Right ventricle myocardium superior (tissue), 1 donor: Measurements from ENCODE around the gene PDZRN3. TPM values are rescaled to one million over a fixed set of nuclear protein-coding genes. Genes with fewer than 3 reads are reported as not detected.

Experiments
- ATAC-seq: fragments of 200-7000 bp; cut with Tn5 transposase; one replicate; pipeline ENCODE4 v1.9.1; 2020; ENCODE audit warnings: mild to moderate bottlenecking; ENCODE audit not compliant: poor library complexity
- DNase-seq: peaks from one replicate; pipeline ENCODE4 v3.0.0-alpha.2; 2020
- intact Hi-C: fragments of 100-400 bp; cut with DNase I; formaldehyde crosslinking; loops from one replicate; pipeline ENCODE4 v1.11.2; 2022
- total RNA-seq: library from RNA; stranded (reverse); fragmentation: NEBNext Ultra II Directional; extraction: Animal tissue kit (Norgen Biotek cat#: 25700); gene quantifications from one replicate; pipeline ENCODE4 v1.2.1, GENCODE V29; 2021
- donor health status: DM: no; HTN: yes; CAD: no; lungs with severe emphysema.

Gene PDZRN3
- total RNA-seq, 1 donor from 2014 or later: 130 TPM

- intact Hi-C loops: loop anchor here (5.0 kb wide), 1 partner anchor 338 kb away; no protein-coding TSS in a partner anchor
- DNase-seq (no peak), ATAC-seq (no peak)
These were observed 115.7 kb downstream of the PDZRN3 start for GRCh38 chr3:73509066-73509465.

DNA sequence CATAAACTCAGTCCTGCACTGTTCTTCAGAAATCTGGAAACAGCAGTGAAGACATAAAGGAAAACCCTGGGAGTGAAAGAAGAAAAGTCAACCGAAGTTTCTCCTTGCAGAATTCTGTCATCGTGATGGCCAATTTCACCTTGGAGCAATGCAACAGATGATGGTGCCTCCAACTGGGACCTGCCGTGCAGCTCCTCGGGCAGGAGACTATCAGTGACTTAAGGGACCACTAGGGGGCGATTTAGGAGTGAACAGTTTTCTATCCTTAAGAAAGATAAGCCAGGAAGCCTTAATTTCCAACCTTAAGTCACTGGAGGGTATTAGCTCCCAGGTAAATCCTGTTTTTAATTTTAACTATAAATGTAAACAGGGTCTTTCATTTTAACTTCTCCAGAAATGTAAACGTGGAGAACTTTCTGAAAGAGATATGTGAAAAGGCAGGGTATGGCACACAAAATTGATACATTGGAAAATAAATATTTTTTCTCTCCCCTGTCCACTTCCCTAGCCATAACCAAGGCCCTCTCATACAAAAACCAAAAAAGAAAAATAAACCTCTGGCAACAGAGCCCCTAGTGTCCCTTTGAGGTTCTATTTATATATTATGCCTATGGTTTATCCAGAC is 116.3 kb downstream of the PDZRN3 start:
- intact Hi-C loops: loop anchor here (5.0 kb wide), 1 partner anchor 339 kb away; no protein-coding TSS in a partner anchor
- peak; percentile 65 for ATAC-seq
- no peak for DNase-seq

DNA sequence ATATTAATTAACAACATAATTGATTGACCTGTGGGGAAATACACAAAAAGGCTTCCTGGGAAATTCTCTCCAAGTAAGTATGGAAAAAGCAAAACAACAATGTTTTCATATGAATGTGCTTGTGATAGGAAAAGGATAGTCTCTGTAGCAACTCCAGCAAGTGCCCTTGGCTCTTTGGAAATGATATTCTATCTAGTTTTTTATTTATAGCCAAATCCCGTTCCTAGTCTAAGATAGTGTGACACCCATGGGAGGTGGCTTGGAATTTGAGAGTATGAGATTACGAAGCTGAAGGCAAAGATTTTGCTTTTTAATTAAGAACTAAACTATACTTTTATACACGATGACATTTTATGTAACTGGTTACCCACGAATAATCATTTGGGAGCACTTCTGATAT is 119.9 kb downstream of the PDZRN3 start:
- intact Hi-C loops: loop anchor here (5.0 kb wide), 2 partner anchors 342 to 403 kb away; no protein-coding TSS in a partner anchor
- DNase-seq (no peak), ATAC-seq (no peak)

DNA sequence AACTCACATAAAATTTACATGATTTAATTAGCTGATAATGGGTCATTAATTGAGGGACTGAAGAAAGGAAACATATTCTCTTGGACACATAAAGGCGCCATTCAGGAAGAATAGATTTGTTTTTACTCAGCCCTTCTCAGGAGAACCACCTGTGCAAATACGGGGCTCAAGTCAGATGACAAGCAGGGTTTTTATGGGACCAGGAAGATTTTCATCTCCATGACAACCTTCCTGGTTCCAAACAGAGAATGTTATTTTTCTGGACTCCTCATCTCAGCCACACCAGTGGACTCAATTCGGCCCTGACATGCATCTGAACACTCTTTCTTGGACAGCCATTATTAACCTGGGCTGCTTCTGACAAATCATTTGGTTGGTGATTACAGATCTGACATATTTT is 120.5 kb downstream of the PDZRN3 start:
- intact Hi-C loops: loop anchor here (5.0 kb wide), 1 partner anchor 402 kb away; no protein-coding TSS in a partner anchor
- no peak for DNase-seq
- ATAC-seq: no peak

DNA sequence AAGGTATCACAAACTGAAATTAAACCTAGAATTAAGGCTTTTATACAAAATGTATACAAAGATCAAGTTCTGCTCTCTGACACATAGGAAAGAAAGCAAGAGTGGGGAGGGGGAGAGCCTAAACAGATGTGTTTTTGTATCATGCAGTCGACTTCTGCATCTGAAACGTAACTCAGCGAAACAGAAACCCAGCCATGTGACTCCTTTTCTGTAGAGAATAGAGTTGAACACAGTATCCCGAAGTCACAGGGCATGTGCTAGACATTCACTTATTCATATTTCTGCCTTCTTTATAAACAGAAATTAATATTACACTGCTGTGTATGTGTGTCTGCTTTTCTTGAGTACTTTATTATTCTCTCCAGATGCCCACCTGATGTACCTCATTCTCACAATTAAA is 121.0 kb downstream of the PDZRN3 start:
- DNase-seq (no peak), ATAC-seq (no peak)
- intact Hi-C loops: loop anchor here (5.0 kb wide), 1 partner anchor 401 kb away; no protein-coding TSS in a partner anchor

DNA sequence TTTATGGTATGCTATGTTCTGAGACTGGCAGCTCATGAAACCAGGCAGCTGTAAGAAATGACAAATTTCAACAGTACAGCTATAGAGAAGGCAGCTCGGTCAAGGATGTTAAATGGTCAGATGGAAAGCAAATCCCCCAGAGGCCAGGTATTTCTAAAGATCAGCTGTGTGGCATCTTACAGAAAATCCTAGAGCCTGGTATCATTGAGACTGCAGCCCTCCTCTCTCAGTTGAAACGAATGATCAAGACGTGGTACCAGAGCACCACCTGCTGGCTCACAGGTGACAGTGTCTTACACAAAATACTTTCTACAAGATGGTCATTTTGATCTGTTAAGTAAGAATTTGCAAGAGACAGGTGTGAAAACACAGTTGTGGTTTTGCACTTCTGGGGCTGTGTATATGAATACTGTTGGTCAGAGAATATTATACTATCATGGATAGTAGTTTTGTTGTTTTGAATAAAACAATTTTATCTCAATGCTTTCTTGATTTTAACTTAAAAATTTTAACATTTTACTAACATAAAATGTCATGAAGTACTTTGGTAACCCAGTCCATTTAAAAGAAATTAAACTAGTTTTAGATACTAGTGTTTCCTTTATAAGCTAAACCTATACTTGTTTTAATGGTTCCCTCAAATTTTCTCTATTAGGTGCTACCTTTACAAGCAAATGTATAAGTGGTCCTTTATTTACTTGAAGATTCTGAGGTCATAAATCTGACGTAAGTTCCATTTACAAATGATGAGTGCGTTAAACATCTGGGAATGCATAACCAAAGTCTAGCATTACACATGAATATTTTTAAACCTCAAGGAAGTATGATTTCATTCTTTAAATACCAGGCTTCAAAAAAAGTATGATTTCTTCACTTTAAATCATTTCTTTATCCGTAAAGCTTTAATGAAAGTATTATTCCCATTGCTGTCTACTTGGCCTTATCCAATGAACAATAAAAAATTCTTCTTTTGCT is 121.8 kb downstream of the PDZRN3 start:
- ATAC-seq (peak; percentile 66), DNase-seq (peak; percentile 54)
- intact Hi-C loops: loop anchor here (5.0 kb wide), 1 partner anchor 401 kb away; no protein-coding TSS in a partner anchor

- ATAC-seq (no peak), DNase-seq (no peak)
- intact Hi-C loops: loop anchor here (5.0 kb wide), 1 partner anchor 398 kb away; no protein-coding TSS in a partner anchor
These were observed 124.4 kb downstream of the PDZRN3 start for GRCh38 chr3:73500321-73500720.

GRCh38 chr3:73499787-73500186 is 125.0 kb downstream of the PDZRN3 start:
- ATAC-seq (no peak), DNase-seq (no peak)
- intact Hi-C loops: loop anchor here (5.0 kb wide), 1 partner anchor 397 kb away; no protein-coding TSS in a partner anchor

GRCh38 chr3:73498764-73499622 is 125.7 kb downstream of the PDZRN3 start:
- peak; percentile 47 for DNase-seq
- intact Hi-C loops: no loop called here
- peak; percentile 81 for ATAC-seq

DNA sequence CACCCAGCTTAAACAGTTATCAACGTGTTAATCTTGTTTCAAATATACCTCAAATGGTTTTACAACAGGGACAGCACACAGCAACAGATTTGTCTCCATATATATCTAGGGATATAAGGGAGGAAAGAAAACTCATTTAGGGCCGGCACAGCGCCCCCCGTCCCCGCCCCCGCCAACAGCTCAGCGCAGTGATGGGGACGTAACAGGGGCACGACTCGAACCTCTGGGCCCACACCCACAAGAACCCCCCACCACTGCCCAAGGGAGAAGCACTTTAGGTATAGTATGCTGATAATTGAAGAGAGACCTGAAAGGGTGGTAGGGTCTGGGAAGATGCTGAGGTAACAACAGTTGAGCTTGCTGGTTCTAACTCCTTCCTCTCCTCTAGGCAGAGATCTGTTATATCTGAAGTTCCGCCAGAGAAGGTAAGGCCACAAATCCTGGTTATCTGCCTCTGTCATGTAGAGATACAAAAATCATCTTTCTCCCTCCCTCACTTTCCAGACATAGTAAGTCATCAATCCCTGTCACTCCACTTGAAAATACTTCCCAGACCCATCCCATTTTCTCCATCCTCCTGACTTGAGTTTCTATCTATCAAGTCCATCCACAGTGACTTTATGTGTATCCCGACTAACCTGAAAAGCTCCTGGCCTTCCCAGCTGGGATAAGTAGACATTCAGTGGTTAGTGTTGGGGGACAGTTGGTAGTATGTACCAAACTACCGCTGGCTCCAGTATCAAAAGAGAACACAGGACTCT is 126.9 kb downstream of the PDZRN3 start:
- DNase-seq (no peak), ATAC-seq (no peak)
- intact Hi-C loops: no loop called here

- ATAC-seq (peak; percentile 23), DNase-seq (no peak)
- intact Hi-C loops: no loop called here
These were observed 131.0 kb downstream of the PDZRN3 start for GRCh38 chr3:73493543-73494308.

DNA sequence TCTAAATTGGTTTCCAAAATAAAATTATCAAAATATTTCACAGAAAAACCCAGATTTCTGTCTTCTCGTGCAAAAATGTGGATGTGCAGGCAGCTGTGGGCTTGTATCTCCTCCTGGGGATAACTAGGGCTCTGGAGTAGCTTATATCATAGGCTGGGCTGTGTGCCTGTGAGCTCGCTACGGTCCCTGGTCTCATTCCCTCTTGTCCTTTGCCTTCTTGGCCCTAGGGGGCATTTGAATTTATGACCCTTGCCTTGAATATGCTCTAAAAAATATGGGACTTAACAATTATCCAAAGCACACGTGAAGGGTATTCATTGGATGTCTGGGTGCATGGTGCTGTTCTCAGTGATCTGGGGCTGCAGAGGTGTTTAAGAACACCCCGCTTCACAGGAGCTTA is 132.6 kb downstream of the PDZRN3 start:
- no peak for DNase-seq
- intact Hi-C loops: no loop called here
- no peak for ATAC-seq

DNA sequence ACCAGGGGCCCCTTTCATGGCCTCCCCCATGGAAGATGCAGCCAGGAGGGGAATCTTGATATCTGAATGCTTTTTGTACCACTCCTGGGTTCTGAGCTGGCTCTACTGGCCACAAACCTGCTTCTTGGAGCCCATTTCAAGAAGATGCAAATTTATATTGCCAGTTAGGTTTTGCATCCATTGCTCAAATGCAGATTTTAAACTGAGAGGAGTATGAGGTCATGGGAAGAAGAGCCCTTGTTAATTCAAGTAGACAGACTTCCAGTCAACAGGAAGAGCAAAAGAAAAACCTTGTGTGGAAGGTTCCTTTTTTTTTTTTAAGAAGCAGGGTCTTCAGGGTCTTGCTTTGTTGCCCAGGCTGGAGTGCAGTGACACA is 133.5 kb downstream of the PDZRN3 start:
- intact Hi-C loops: no loop called here
- DNase-seq (no peak), ATAC-seq (no peak)

- ATAC-seq: peak; percentile 84
- intact Hi-C loops: no loop called here
These were observed 134.1 kb downstream of the PDZRN3 start for GRCh38 chr3:73490453-73491286.

DNA sequence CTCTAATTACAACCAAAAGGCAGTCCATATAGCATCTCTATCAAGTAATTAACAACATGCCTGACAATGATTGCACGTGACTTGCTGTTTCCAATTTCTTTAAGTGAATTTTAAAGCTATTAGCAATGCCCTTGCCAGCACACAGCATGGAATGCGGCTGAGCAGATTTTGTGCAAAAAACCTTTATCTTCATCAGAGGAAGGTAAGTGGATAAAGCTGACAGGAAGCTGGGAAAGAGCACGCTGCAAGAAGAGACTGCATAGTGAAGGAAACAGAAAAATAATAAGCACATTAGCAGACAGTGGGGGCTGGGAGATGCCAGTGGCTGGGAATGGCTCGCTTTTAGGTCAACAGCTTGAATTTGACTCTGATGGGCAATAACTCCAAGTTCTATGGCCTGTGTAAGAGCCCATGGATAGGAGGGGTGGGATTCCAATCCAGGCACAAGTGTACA is 138.8 kb downstream of the PDZRN3 start:
- DNase-seq: no peak
- intact Hi-C loops: no loop called here
- ATAC-seq: no peak

More at GRCh38 chr3:73490453-73491286, 134.1 kb downstream of the PDZRN3 start:
- peak; percentile 65 for DNase-seq

- no peak for ATAC-seq
- intact Hi-C loops: no loop called here
These were observed 140.0 kb downstream of the PDZRN3 start for GRCh38 chr3:73484656-73485248.

More at GRCh38 chr3:73484656-73485248, 140.0 kb downstream of the PDZRN3 start:
- no peak for DNase-seq
